HepG2 (cell line): ENCODE data around the gene MVP. TPM values are rescaled to one million over a fixed set of nuclear protein-coding genes. Genes with fewer than 3 reads are reported as not detected.

Source experiments
- ARID4A ChIP-seq: sonication (generic); formaldehyde crosslinking; IDR thresholded peaks from 2 replicates; pipeline ENCODE4 v1.5.0; 2020; ENCODE audit warnings: mild to moderate bottlenecking, missing genetic modification reagents, borderline replicate concordance
- DDIT3 ChIP-seq: sonication (generic); formaldehyde crosslinking; IDR thresholded peaks from 2 replicates; pipeline ENCODE4 v1.4.0; 2020; ENCODE audit warnings: mild to moderate bottlenecking, missing genetic modification reagents
- FOXA1 ChIP-seq, 2 experiments: fragments of 450-650 bp in 1 of 2; sonication (generic) in 1 of 2; formaldehyde crosslinking in 1 of 2; IDR thresholded peaks; 2 replicates each; pipeline versions ENCODE4 v1.4.0 to v1.6.1; 2016 to 2020; ENCODE audit warnings: missing genetic modification reagents in 1 of 2
- GABPA ChIP-seq, 2 experiments: IDR thresholded peaks; 2 replicates each; pipeline ENCODE4 v1.6.1; 2011 to 2016; ENCODE audit warnings: low read depth in 2 of 2, low read length in 1 of 2, missing biosample characterization in 1 of 2, missing genetic modification characterization in 1 of 2
- MXD1 ChIP-seq: sonication (generic); formaldehyde crosslinking; IDR thresholded peaks from 2 replicates; pipeline ENCODE4 v1.4.0; 2020; ENCODE audit warnings: mild to moderate bottlenecking, missing genetic modification reagents
- PCBP2 ChIP-seq: fragments of 200-400 bp; formaldehyde crosslinking; optimal IDR thresholded peaks from 2 replicates; pipeline ENCODE3; 2018; ENCODE audit warnings: low read length, low read depth; ENCODE audit not compliant: poor library complexity, severe bottlenecking
- SIX1 ChIP-seq: sonication (generic); formaldehyde crosslinking; IDR thresholded peaks from 2 replicates; pipeline ENCODE4 v1.4.0; 2020; ENCODE audit warnings: missing genetic modification reagents, borderline replicate concordance
- SMYD3 ChIP-seq: sonication (generic); formaldehyde crosslinking; IDR thresholded peaks from 2 replicates; pipeline ENCODE4 v1.8.1; 2023; ENCODE audit warnings: mild to moderate bottlenecking, missing genetic modification reagents
- THAP9 ChIP-seq: sonication (generic); formaldehyde crosslinking; IDR thresholded peaks from 2 replicates; pipeline ENCODE4; 2020; ENCODE audit warnings: missing genetic modification reagents, mild to moderate bottlenecking, borderline replicate concordance
- ZBTB44 ChIP-seq: sonication (generic); formaldehyde crosslinking; IDR thresholded peaks from 2 replicates; pipeline ENCODE4 v1.4.0; 2020; ENCODE audit warnings: missing genetic modification reagents
- ZC3H13 ChIP-seq: sonication (generic); formaldehyde crosslinking; IDR thresholded peaks from 2 replicates; pipeline ENCODE4 v1.8.1; 2023; ENCODE audit warnings: mild to moderate bottlenecking, missing genetic modification reagents, moderate library complexity
- ZNF234 ChIP-seq: sonication (generic); formaldehyde crosslinking; conservative IDR thresholded peaks from 2 replicates; pipeline ENCODE4 v1.5.1; 2020; ENCODE audit warnings: mild to moderate bottlenecking, missing genetic modification reagents
- ZNF678 ChIP-seq: sonication (generic); formaldehyde crosslinking; IDR thresholded peaks from 2 replicates; pipeline ENCODE4 v1.4.0; 2020; ENCODE audit warnings: mild to moderate bottlenecking, missing genetic modification reagents
- ZNF770 ChIP-seq: sonication (generic); formaldehyde crosslinking; IDR thresholded peaks from 2 replicates; pipeline ENCODE4 v1.5.0; 2020; ENCODE audit warnings: mild to moderate bottlenecking, missing genetic modification reagents
- polyA plus RNA-seq, 8 experiments: library from polyadenylated mRNA; depleted of rRNA in 3 of 8; stranded (reverse) in 7 of 8; unstranded in 1 of 8; fragments of >200 nt; fragmentation: Illumina TruSeq in 4 of 8; extraction: Trizol in 4 of 8; gene quantifications; 2 replicates each; pipeline versions ENCODE4 v1.2.1 to v1.2.3, GENCODE V29; 2011 to 2016; ENCODE audit warnings: low read depth in 4 of 8, missing spikeins in 1 of 8, mixed read lengths in 1 of 8; ENCODE audit not compliant: insufficient read depth in 1 of 8
- total RNA-seq, 5 experiments: library from RNA; depleted of rRNA; stranded (reverse); fragments of >200 nt; fragmentation: Illumina TruSeq; extraction: Trizol; gene quantifications; 2 replicates each; pipeline ENCODE4 v1.2.3, GENCODE V29; 2016; ENCODE audit warnings: low read depth in 1 of 5

MVP gene
- total and polyA plus RNA-seq, 2 of the 13 experiments (the other 11 are each of a cell fraction or from before 2014, with no cell fraction given): 22.9 to 43.5 TPM

GRCh38 chr16:29862884-29863668 lies 42.8 kb downstream of the MVP start, which contains the start of gene CDIPT (continued):
- peak; percentile 73 for TF ChIP-seq ZNF770
- no peak for TF ChIP-seq SMYD3 (CRISPR knock-in tag)
- no peak for TF ChIP-seq MXD1 (CRISPR knock-in tag)
- TF ChIP-seq PCBP2: peak; percentile 33
- TF ChIP-seq THAP9: no peak; the same call in 1 of the 2 replicates
- TF ChIP-seq ZC3H13 (CRISPR knock-in tag): peak; percentile 49; the same call in 1 of the 2 replicates
- TF ChIP-seq ZNF678 (CRISPR knock-in tag): no peak
- TF ChIP-seq SIX1 (CRISPR knock-in tag): peak; percentile 42; the same call in 1 of the 2 replicates
- no peak for TF ChIP-seq DDIT3 (CRISPR knock-in tag)
- TF ChIP-seq ARID4A (CRISPR knock-in tag): peak; percentile 95
- TF ChIP-seq ZNF234: no peak
- peak; percentile 62 for TF ChIP-seq ZBTB44 (CRISPR knock-in tag)
- TF ChIP-seq FOXA1 (IDR thresholded peaks at IDR 0.05): no peak
- TF ChIP-seq FOXA1 (CRISPR knock-in tag; IDR thresholded peaks at IDR 0.05): peak; percentile 24; the same call in 1 of the 2 replicates
- no peak for TF ChIP-seq GABPA (IDR thresholded peaks at IDR 0.05; ENCODE audit: low read depth, low read length)
- TF ChIP-seq GABPA (CRISPR knock-in tag; IDR thresholded peaks at IDR 0.05; ENCODE audit: low read depth): peak; percentile 79
